Lower lobe of right lung (tissue), 2 donors: ENCODE results near the gene LHPP. TPM values are rescaled to one million over a fixed set of nuclear protein-coding genes. Genes with fewer than 3 reads are reported as not detected.

Experiments
- ATAC-seq, 2 donors: fragments of 200-7000 bp; cut with Tn5 transposase; one replicate each; pipeline ENCODE4 v1.9.1; 2020 to 2022; ENCODE audit warnings: mild to moderate bottlenecking in 2 of 2, moderate library complexity in 2 of 2
- DNase-seq: peaks from one replicate; pipeline ENCODE4 v3.0.0-alpha.2; 2020
- H3K27ac ChIP-seq: fragments of 200-600 bp; one replicate; pipeline ENCODE4 v1.8.0; 2022
- H3K27me3 ChIP-seq: fragments of 200-600 bp; one replicate; pipeline ENCODE4 v1.8.0; 2022; ENCODE audit warnings: low read depth
- H3K36me3 ChIP-seq: fragments of 200-600 bp; one replicate; pipeline ENCODE4 v1.8.0; 2022; ENCODE audit warnings: mild to moderate bottlenecking
- H3K4me1 ChIP-seq: fragments of 200-600 bp; one replicate; pipeline ENCODE4 v1.8.0; 2022
- H3K4me3 ChIP-seq: fragments of 200-600 bp; one replicate; pipeline ENCODE4 v1.8.0; 2022; ENCODE audit warnings: mild to moderate bottlenecking
- H3K9me3 ChIP-seq: fragments of 200-600 bp; one replicate; pipeline ENCODE4 v1.8.0; 2022
- intact Hi-C: fragments of 100-400 bp; cut with DNase I; formaldehyde crosslinking; loops from one replicate; pipeline ENCODE4 v1.11.0; 2022
- total RNA-seq: library from RNA; stranded (reverse); fragmentation: NEBNext Ultra II Directional; extraction: Animal tissue kit (Norgen Biotek cat#: 25700); gene quantifications from one replicate; pipeline ENCODE4 v1.2.1, GENCODE V29; 2021
- TF ChIP-seq, protein P1 (sequence below): fragments of 200-600 bp; IDR thresholded peaks from one replicate; pipeline ENCODE4 v1.8.0; 2022; ENCODE audit warnings: antibody characterized with exemption, mild to moderate bottlenecking
- donor health status: DM: no; HTN: yes; CAD: no; lungs with severe emphysema.

Gene LHPP
- total RNA-seq, 1 donor from 2014 or later = 17.8 TPM

DNA sequence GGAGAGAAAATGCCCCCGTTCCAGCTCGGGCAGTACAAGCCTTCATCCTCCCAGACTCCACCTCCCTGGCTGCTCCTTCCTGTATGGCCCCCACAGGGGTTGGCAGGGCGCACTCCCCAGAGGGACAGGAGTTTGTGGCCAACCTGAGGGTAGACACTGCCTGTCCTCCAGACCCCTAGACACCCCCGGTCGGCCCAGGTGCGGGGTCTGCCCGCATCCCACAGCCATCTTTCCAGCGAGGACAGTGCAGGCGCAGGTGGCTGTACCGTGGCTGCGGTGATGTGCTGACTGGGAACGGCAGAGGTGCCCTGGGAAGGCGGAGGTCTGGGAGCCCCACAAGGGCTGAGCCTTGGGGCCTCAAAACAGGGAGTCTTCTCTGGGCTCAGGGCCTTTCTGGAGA is 81.5 kb downstream of the LHPP start:
- Histone ChIP-seq H3K4me1 (peaks cover 5% of the 10 kb centered on the region), H3K4me3 (no peak overlapping the region), H3K27me3 (no peaks in the 10 kb centered on the region), H3K36me3 (no peaks in the 10 kb centered on the region), H3K27ac (no peak overlapping the region), H3K9me3 (no peaks in the 10 kb centered on the region)
- TF ChIP-seq, protein P1, sequence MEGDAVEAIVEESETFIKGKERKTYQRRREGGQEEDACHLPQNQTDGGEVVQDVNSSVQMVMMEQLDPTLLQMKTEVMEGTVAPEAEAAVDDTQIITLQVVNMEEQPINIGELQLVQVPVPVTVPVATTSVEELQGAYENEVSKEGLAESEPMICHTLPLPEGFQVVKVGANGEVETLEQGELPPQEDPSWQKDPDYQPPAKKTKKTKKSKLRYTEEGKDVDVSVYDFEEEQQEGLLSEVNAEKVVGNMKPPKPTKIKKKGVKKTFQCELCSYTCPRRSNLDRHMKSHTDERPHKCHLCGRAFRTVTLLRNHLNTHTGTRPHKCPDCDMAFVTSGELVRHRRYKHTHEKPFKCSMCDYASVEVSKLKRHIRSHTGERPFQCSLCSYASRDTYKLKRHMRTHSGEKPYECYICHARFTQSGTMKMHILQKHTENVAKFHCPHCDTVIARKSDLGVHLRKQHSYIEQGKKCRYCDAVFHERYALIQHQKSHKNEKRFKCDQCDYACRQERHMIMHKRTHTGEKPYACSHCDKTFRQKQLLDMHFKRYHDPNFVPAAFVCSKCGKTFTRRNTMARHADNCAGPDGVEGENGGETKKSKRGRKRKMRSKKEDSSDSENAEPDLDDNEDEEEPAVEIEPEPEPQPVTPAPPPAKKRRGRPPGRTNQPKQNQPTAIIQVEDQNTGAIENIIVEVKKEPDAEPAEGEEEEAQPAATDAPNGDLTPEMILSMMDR = no peak
- ATAC-seq (no peak), DNase-seq (no peak)
- intact Hi-C loops = no loop called here

GRCh38 chr10:124543971-124544370 is 82.3 kb downstream of the LHPP start:
- ATAC-seq (no peak), DNase-seq (no peak)
- no peaks in the 10 kb centered on the region for H3K36me3 ChIP-seq
- no peaks in the 10 kb centered on the region for H3K27me3 ChIP-seq
- H3K4me1 ChIP-seq = peaks cover 5% of the 10 kb centered on the region
- no peak overlapping the region for H3K27ac ChIP-seq
- H3K9me3 ChIP-seq = no peaks in the 10 kb centered on the region
- no peak overlapping the region for H3K4me3 ChIP-seq
- TF ChIP-seq, protein P1 = no peak
- intact Hi-C loops = no loop called here

DNA sequence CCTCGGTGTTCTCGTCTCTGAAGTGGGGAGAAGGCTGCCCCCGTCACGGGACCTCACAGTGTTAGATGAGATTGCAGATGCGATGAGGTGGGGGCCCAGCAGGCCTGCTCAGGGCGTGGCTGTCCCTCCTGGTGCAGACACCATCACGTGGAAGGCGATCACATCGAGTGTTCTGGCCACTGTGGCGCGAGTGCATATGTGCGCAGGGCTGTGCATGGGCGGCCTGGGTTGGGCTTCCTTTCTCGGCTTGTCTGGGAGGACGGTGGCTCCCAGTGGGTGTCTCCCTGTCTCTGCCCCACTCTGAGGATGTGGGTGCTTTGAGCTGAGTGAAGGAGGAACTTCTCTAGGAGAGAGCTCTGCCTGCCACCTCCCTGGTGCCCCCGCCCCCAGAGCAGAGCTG is 83.1 kb downstream of the LHPP start:
- TF ChIP-seq, protein P1 = no peak
- H3K27ac ChIP-seq = no peak overlapping the region
- H3K9me3 ChIP-seq = no peaks in the 10 kb centered on the region
- H3K36me3 ChIP-seq = no peaks in the 10 kb centered on the region
- ATAC-seq = peak in 1 of 2 donors; percentile 50
- no peak overlapping the region for H3K4me3 ChIP-seq
- H3K27me3 ChIP-seq = no peaks in the 10 kb centered on the region
- H3K4me1 ChIP-seq = peaks cover 5% of the 10 kb centered on the region
- intact Hi-C loops = no loop called here
- no peak for DNase-seq

GRCh38 chr10:124545351-124546054 is 83.9 kb downstream of the LHPP start:
- no peak overlapping the region for H3K27ac ChIP-seq
- H3K36me3 ChIP-seq = no peaks in the 10 kb centered on the region
- DNase-seq (no peak), ATAC-seq (no peak)
- H3K4me3 ChIP-seq = no peak overlapping the region
- intact Hi-C loops = no loop called here
- no peaks in the 10 kb centered on the region for H3K9me3 ChIP-seq
- peaks cover under 1% of the 10 kb centered on the region for H3K4me1 ChIP-seq
- TF ChIP-seq, protein P1 = no peak
- no peaks in the 10 kb centered on the region for H3K27me3 ChIP-seq

DNA sequence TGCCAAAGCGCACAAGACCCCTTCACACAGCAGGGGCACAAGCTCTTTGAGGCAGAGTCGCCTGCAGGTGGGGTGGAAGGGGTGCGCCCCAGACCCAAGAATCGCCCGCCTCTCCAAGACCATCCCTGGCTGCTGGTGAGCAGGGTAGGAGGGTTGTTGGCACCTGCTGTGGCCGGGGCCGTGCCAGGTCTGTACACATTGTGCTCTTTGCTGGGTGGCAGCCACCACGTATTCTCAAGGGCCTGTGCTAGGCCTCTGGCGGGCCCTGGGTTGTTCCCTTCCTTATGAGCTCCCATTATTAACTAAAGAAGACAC is 84.4 kb downstream of the LHPP start:
- Histone ChIP-seq H3K36me3 (no peaks in the 10 kb centered on the region), H3K27me3 (no peaks in the 10 kb centered on the region), H3K4me1 (no peaks in the 10 kb centered on the region), H3K9me3 (no peaks in the 10 kb centered on the region), H3K27ac (no peak overlapping the region), H3K4me3 (no peak overlapping the region)
- TF ChIP-seq, protein P1 = no peak
- no peak for ATAC-seq
- DNase-seq = no peak
- intact Hi-C loops = no loop called here
